Omental fat pad (tissue), 4 donors: Measurements from ENCODE around the gene LZTS3. TPM values are rescaled to one million over a fixed set of nuclear protein-coding genes. Genes with fewer than 3 reads are reported as not detected.

Experiments used
- ATAC-seq: fragments of 150-250 bp; one replicate; pipeline ENCODE4 v1.9.1; 2016; ENCODE audit warnings: mild to moderate bottlenecking, moderate library complexity; ENCODE audit not compliant: low FRiP score
- DNase-seq: peaks from one replicate; pipeline ENCODE4 v3.0.0-alpha.2; 2019; ENCODE audit warnings: low spot score
- total RNA-seq, 4 donors: library from RNA; depleted of rRNA; stranded (reverse); fragments of >200 nt; gene quantifications; one replicate each; pipeline ENCODE4 v1.1.0, GENCODE V29; 2016
- TF ChIP-seq, protein P1 (sequence below), 3 donors: fragments of 450-650 bp; IDR thresholded peaks; one replicate each; pipeline ENCODE4 v1.5.1; 2016 to 2017; ENCODE audit warnings: antibody characterized with exemption in 3 of 3, mild to moderate bottlenecking in 3 of 3, moderate library complexity in 2 of 3

The LZTS3 gene
- total RNA-seq, 4 donors from 2014 or later, result 5.5 to 8.5 (median 8.0) TPM

DNA sequence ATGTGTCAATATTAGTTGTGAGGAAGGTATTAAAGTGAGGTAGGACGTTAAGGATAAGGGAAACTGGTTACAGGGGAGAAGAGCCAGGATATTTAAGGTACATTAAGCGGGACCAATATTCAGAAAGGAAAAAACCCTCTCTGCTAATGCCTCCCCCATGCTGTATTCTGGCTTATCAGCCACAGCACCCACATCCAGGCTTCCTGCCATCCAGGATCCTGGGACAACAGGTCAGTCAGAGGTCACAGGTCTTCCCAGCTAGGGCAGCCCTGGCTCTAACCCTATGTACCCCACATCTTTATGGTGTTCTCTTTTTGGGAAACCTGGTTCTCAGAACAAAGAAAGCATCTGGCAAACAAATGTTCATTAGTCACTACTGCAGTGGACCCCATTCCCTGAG is 25.9 kb upstream of the LZTS3 start:
- ATAC-seq (no peak), DNase-seq (no peak)
- TF ChIP-seq, protein P1, sequence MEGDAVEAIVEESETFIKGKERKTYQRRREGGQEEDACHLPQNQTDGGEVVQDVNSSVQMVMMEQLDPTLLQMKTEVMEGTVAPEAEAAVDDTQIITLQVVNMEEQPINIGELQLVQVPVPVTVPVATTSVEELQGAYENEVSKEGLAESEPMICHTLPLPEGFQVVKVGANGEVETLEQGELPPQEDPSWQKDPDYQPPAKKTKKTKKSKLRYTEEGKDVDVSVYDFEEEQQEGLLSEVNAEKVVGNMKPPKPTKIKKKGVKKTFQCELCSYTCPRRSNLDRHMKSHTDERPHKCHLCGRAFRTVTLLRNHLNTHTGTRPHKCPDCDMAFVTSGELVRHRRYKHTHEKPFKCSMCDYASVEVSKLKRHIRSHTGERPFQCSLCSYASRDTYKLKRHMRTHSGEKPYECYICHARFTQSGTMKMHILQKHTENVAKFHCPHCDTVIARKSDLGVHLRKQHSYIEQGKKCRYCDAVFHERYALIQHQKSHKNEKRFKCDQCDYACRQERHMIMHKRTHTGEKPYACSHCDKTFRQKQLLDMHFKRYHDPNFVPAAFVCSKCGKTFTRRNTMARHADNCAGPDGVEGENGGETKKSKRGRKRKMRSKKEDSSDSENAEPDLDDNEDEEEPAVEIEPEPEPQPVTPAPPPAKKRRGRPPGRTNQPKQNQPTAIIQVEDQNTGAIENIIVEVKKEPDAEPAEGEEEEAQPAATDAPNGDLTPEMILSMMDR (IDR thresholded peaks at IDR 0.05), result no peak

DNA sequence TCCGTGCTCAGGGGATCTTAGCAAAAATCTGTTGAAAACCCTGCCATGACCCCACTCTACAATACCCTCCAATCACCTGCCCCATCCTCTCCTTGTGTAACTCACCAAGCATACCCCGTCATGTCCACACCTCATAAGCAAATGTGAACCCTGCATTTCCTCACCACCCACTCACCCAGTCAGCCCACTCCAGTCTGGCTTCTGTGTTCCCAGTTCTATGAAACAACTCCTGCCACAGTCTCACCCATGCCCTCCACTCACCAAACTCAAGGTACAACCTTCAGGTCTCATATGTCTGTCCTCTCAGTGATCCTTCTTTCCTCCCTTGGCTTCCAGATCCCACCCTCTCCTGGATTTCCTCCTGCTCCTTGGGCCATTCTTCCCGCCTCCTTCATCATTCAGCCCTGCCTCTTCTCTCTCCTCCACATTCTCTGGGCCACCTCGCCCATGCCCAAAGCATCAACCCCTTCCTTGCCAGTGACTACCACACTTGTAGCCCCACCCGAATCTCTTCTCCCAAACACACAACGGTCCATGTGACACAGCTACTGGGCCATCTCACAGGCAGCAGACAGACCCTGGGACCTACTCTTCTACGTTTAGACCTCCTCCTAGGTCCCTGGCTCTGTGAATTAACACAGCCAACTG is 22.4 kb upstream of the LZTS3 start:
- TF ChIP-seq, protein P1 (IDR thresholded peaks at IDR 0.05), result no peak
- ATAC-seq (no peak), DNase-seq (no peak)

DNA sequence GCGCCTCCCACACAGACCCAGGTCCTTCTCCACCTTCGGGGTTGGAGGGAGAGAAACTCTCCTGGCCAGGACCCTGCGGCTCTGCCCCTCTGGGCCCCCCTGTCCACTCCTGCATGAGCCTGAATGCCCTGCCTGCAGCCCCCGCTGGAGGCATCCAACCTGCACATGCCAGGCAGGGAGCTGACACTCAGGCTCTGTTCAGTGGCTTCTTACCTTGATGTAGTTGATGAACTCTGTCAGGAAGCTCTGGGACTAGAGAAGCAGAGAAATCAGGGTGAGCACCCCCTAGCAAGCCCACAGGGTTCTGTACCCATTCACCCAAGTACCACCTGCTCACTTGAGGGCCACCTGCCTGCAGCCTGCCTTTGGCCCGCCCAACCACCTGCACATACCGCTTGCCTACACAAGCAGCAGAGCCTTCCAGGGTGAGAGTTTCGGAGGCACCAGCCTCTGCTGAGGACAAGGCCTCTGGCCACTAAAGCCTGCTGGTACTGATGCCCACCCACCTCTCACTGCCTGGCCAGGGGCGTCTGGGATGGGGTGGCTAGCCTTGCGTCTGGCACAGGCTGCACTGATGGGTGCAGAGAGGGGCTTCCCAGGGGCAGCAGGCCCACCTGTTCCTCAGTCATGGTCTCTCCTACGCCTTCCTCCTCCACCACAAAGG is 21.4 kb upstream of the LZTS3 start:
- DNase-seq, result no peak
- no peak for ATAC-seq
- TF ChIP-seq, protein P1 (IDR thresholded peaks at IDR 0.05), result no peak

DNA sequence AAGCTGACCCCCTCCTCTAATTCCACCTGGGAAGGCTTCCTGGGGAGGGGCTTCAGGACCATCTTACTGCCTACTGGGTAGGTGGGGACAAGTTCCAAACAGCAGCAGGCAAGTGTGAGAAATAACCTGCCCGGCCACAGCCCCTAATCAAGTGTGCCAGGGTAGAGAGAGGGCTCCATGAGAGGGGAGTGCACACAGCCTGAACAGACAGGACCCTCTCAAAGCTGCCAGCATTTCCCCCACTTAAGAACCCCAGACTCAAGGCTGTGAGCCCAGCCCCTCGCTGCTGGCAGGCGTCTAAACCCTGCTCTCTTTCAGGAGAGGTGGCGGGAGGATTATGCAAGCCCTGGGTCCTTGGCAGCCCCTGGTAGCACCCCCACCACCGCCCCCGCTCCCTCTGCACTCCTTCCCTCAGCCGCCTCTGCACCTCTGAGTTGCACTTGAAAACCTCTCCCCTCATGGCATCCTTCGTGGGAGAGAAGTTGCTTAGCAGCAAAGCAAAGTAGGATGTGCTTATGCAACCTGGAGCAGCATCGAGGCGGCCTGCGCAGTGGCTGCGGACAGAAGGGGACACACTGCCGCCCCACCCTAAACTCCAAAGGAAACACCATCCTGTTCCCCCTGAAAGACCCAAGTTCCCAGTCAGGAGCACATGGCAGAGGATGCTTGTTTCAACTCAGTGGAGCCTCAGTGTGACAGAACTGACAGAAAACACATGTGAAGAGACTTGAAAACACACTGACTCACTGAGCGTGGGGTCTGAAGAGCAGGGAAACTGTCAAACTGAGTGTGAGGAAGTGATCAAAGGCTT is 20.7 kb upstream of the LZTS3 start:
- ATAC-seq (no peak), DNase-seq (no peak)
- TF ChIP-seq, protein P1 (IDR thresholded peaks at IDR 0.05), result no peak

DNA sequence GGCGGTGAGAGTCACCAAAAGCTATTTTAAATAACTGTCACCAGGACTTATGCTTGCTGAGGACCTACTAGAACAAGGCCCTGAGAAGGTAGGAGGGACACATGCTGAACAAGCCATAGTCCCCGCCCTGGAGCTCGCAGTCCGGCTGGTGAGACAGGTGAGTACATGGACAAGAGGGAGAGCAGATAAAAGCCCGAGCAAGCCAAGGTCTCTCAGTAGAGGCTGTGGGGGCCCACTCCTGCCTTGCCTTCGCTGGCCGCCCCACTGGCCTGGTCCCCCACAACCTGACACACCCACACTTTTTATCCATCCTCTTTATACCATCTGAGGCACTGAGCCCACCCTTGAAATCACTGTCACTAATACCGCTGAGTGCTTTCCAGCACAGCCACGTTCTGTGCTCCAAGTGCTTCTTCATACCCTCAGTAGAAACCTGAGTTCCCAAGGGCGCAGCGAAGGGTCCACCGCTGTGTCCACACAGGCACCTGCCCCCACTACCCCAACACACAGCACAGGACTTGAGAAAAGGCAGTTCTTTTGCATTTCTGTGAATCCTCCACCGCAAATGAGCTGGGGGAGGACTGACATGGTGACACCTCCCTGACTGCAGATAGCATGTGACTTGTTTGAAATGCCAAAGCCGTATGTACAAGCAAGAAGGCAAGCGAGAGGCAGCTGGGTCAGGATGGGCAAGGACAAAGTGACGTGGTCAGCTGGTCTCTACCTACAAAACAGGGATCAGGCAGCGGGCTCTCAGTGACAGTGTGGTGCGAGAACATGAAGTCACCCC is 19.1 kb upstream of the LZTS3 start:
- ATAC-seq, result no peak

DNA sequence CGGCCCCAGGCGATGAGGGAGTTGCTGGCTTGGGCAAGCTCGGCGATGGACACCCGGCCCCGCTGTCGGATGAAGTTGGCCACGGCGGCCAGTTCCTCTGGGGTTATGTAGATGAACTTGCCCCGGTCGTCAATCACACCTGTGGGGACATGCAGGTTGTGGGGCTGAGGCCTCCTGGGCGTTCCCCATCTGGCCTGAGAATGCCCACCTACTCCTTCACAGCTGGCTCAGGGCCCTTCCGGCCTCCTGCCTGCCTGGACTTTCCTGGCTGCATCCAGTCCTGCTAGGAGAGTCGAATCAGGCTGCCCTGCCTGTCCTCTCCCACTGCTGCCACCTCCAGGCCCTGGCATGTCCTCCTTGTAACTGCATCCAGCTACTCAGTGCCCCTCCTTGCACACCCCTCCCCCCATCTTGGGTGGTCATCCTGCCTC is 17.3 kb upstream of the LZTS3 start:
- TF ChIP-seq, protein P1 (IDR thresholded peaks at IDR 0.05), result no peak
- no peak for ATAC-seq
- no peak for DNase-seq

More for the DNA sequence above, 19.1 kb upstream of the LZTS3 start:
- no peak for DNase-seq
- TF ChIP-seq, protein P1 (IDR thresholded peaks at IDR 0.05), result no peak
